Measurements from ENCODE around the gene PLEKHA4.

DNA sequence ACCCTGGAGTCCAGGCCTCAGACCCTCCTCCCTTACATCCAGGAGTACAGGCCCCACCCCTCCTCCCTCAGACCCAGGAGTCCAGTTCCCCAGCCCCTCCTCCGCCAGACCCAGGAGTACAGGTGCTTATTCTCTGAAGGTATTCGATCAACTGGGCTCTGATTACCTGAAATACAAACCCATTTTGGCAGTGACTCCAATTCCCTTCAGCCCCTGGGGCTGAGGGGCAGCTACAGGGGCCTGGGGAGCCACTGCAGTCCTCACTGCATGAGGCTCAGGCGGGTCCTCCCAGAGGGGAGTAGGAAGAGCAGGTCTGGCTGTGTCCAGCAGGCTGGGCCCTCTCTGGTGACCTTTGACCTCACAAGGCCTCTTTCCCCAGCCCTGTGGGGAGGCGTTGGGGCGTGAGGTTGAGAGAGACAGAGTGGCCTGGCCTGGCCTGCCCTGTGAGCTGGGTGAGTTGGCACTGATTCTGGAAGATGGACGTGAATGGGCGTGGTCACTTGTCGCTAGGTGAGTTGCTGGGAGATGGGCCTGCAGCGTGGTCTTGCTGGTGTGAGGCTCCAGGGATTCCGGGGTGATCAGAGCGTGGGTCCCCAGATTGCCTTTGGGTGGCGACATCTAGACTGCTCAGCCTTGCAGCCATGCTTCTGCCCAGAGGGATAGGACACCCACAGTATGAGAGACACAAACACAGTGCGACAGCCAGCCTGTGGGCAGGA lies 60.7 kb downstream of the PLEKHA4 start:
- TF ChIP-seq, protein P1, sequence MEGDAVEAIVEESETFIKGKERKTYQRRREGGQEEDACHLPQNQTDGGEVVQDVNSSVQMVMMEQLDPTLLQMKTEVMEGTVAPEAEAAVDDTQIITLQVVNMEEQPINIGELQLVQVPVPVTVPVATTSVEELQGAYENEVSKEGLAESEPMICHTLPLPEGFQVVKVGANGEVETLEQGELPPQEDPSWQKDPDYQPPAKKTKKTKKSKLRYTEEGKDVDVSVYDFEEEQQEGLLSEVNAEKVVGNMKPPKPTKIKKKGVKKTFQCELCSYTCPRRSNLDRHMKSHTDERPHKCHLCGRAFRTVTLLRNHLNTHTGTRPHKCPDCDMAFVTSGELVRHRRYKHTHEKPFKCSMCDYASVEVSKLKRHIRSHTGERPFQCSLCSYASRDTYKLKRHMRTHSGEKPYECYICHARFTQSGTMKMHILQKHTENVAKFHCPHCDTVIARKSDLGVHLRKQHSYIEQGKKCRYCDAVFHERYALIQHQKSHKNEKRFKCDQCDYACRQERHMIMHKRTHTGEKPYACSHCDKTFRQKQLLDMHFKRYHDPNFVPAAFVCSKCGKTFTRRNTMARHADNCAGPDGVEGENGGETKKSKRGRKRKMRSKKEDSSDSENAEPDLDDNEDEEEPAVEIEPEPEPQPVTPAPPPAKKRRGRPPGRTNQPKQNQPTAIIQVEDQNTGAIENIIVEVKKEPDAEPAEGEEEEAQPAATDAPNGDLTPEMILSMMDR (IDR thresholded peaks at IDR 0.05), result peak; percentile 27
- TF ChIP-seq EZH2 (IDR thresholded peaks at IDR 0.05), result no peak
